ENCODE measurements around the gene UBE2E1. TPM values are rescaled to one million over a fixed set of nuclear protein-coding genes. Genes with fewer than 3 reads are reported as not detected.
"Not testable (repeated sequence)": the region's sequence is repeated elsewhere in the genome, so short reads cannot be mapped to it uniquely, and the experiment has no call there.

The UBE2E1 gene
- total RNA-seq, 1 donor from 2014 or later = 98.8 TPM

GRCh38 chr3:23877329-23877980, 71.7 kb downstream of the UBE2E1 start:
- DNase-seq (ENCODE audit: low read depth in 2 of 2) = peak; percentile 33 to 62

- no peak for DNase-seq (ENCODE audit: low read depth in 2 of 2)
Observed at GRCh38 chr3:23879485-23879884, 73.7 kb downstream of the UBE2E1 start.

GRCh38 chr3:23880703-23881339, 75.1 kb downstream of the UBE2E1 start:
- peak; percentile 70 to 85 for DNase-seq (ENCODE audit: low read depth in 2 of 2)

GRCh38 chr3:23881993-23882392, 76.2 kb downstream of the UBE2E1 start:
- not testable (repeated sequence) for DNase-seq (ENCODE audit: low read depth in 2 of 2)

- DNase-seq (ENCODE audit: low read depth in 2 of 2) = no peak
Observed at GRCh38 chr3:23882487-23882918, 76.7 kb downstream of the UBE2E1 start.

GRCh38 chr3:23884481-23884880, 78.7 kb downstream of the UBE2E1 start:
- DNase-seq (ENCODE audit: low read depth in 2 of 2) = no peak

- no peak for DNase-seq (ENCODE audit: low read depth in 2 of 2)
Observed at GRCh38 chr3:23885210-23885609, 79.5 kb downstream of the UBE2E1 start.

GRCh38 chr3:23886311-23886710, 80.6 kb downstream of the UBE2E1 start:
- DNase-seq (ENCODE audit: low read depth in 2 of 2) = no peak

- peak; percentile 60 to 72 for DNase-seq (ENCODE audit: low read depth in 2 of 2)
Observed at GRCh38 chr3:23888617-23889228, 83.0 kb downstream of the UBE2E1 start.

- DNase-seq (ENCODE audit: low read depth in 2 of 2) = no peak
Observed at GRCh38 chr3:23889386-23889785, 83.6 kb downstream of the UBE2E1 start.

- no peak for DNase-seq (ENCODE audit: low read depth in 2 of 2)
Observed at GRCh38 chr3:23889950-23890349, 84.2 kb downstream of the UBE2E1 start.

- peak in 1 of 2 donors; percentile 36 for DNase-seq (ENCODE audit: low read depth in 2 of 2)
Observed at GRCh38 chr3:23894254-23895061, 88.7 kb downstream of the UBE2E1 start.

- no peak for DNase-seq (ENCODE audit: low read depth in 2 of 2)
Observed at GRCh38 chr3:23895181-23895580, 89.4 kb downstream of the UBE2E1 start.

- no peak for DNase-seq (ENCODE audit: low read depth in 2 of 2)
Observed at GRCh38 chr3:23900744-23901143, 95.0 kb downstream of the UBE2E1 start.

- DNase-seq (ENCODE audit: low read depth in 2 of 2) = no peak
Observed at GRCh38 chr3:23904545-23904944, 98.8 kb downstream of the UBE2E1 start.

GRCh38 chr3:23909341-23909740, 103.6 kb downstream of the UBE2E1 start:
- no peak for DNase-seq (ENCODE audit: low read depth in 2 of 2)

GRCh38 chr3:23911397-23911796, 105.6 kb downstream of the UBE2E1 start:
- no peak for DNase-seq (ENCODE audit: low read depth in 2 of 2)

GRCh38 chr3:23912335-23912734, 106.6 kb downstream of the UBE2E1 start:
- DNase-seq (ENCODE audit: low read depth in 2 of 2) = not testable (repeated sequence)

- no peak for DNase-seq (ENCODE audit: low read depth in 2 of 2)
Observed at GRCh38 chr3:23913182-23913581, 107.4 kb downstream of the UBE2E1 start.

GRCh38 chr3:23913873-23914743, 108.4 kb downstream of the UBE2E1 start:
- DNase-seq (ENCODE audit: low read depth in 2 of 2) = no peak

GRCh38 chr3:23915537-23916108, 109.9 kb downstream of the UBE2E1 start:
- peak; percentile 6 to 69 for DNase-seq (ENCODE audit: low read depth in 2 of 2)
